AG04450 (cell line): Measurements from ENCODE around the gene SLC22A4. TPM values are rescaled to one million over a fixed set of nuclear protein-coding genes. Genes with fewer than 3 reads are reported as not detected.

Experiments
- CTCF ChIA-PET: fragments of 300-600, 350-600 bp; formaldehyde crosslinking; extraction: SDS; loops from one replicate; lab custom pipeline; 2022; ENCODE audit warnings: antibody characterized with exemption, inconsistent platforms; lab: Charles Lee
- POLR2A ChIA-PET: fragments of 350-600 bp; formaldehyde crosslinking; extraction: SDS; loops from one replicate; lab custom pipeline; 2021; ENCODE audit warnings: antibody characterized with exemption, inconsistent platforms; lab: Yijun Ruan, JAX
- DNase-seq: peaks from one replicate; pipeline ENCODE4 v3.0.0-alpha.2; 2011; ENCODE audit warnings: low read depth, low spot score
- H3K27ac ChIP-seq: one replicate; pipeline ENCODE4 v1.5.1; 2012; ENCODE audit warnings: low read depth, low read length, control low read depth
- H3K27me3 ChIP-seq: one replicate; pipeline ENCODE4 v1.6.0; 2012; ENCODE audit warnings: low read length; ENCODE audit not compliant: control insufficient read depth, insufficient read depth
- H3K4me3 ChIP-seq: 2 replicates; pipeline ENCODE4 v1.5.1; 2011; ENCODE audit warnings: mild to moderate bottlenecking, low read depth, low read length, control low read depth
- H3K9me3 ChIP-seq: 2 replicates; pipeline ENCODE4 v1.5.1; 2012; ENCODE audit warnings: low read length; ENCODE audit not compliant: control insufficient read depth, insufficient read depth
- polyA plus RNA-seq: library from polyadenylated mRNA; depleted of rRNA; stranded (reverse); fragments of >200 nt; gene quantifications from 2 replicates; pipeline ENCODE4 v1.2.3, GENCODE V29; 2011
- TF ChIP-seq, protein P1 (sequence below): IDR thresholded peaks from 2 replicates; pipeline ENCODE4 v1.5.1; 2011; ENCODE audit warnings: low read depth, low read length, control low read depth, inconsistent platforms

SLC22A4 gene
- polyA plus RNA-seq, 1 experiment, result 3.1 TPM

DNA sequence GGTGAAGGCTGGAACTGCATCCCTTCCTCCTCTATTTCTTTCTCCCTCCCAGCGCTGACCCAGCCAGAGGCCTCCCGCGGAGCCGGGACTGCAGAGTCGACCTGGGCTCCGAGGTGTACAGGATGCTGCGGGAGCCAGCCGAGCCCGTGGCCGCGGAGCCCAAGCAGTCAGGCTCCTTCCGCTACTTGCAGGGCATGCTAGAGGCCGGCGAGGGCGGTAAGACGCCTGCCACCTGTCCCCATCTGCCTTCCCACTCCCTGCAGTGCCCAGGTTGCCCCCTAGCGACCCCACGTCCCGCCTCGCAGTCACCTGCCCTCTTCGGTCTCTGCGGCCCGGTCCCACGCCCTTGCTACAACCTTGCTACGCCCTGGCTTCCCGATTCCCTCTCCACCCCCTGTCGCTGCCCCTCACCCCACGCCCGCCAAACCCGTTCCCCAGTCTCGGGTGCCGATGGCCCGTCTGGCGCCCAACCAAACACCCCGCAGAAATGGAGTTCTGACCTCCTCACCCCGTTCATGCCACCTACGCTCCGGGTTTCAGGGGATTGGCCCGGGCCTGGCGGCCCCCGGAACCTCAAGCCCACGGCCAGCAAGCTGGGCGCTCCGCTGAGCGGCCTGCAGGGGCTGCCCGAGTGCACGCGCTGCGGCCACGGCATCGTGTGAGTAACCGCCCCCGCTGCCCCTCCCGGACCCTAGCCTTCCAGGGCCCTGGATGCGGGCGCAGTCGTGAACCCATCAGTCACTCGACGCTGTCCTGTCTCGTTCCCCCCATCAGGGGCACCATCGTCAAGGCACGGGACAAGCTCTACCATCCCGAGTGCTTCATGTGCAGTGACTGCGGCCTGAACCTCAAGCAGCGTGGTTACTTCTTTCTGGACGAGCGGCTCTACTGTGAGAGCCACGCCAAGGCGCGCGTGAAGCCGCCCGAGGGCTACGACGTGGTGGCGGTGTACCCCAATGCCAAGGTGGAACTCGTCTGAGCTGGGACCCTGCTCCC, 22.6 kb upstream of the SLC22A4 start:
- DNase-seq, result no peak
- ChIA-PET CTCF (interaction anchor here (0.6 to 1.9 kb wide), 9 partner anchors 10 to 98 kb away, joined by 3 to 19 read pairs (median 4); partner anchors contain the start of genes SLC22A4 and SLC22A5), POLR2A (interaction anchor here (2.3 kb wide), 1 partner anchor 22 kb away, joined by 6 read pairs; the partner anchor contains the start of gene SLC22A4)
- Histone ChIP-seq H3K9me3 (no peaks in the 10 kb centered on the region; the same call in 1 of the 2 replicates), H3K27ac (no peak overlapping the region), H3K4me3 (no peak overlapping the region), H3K27me3 (no peaks in the 10 kb centered on the region)
- TF ChIP-seq, protein P1, sequence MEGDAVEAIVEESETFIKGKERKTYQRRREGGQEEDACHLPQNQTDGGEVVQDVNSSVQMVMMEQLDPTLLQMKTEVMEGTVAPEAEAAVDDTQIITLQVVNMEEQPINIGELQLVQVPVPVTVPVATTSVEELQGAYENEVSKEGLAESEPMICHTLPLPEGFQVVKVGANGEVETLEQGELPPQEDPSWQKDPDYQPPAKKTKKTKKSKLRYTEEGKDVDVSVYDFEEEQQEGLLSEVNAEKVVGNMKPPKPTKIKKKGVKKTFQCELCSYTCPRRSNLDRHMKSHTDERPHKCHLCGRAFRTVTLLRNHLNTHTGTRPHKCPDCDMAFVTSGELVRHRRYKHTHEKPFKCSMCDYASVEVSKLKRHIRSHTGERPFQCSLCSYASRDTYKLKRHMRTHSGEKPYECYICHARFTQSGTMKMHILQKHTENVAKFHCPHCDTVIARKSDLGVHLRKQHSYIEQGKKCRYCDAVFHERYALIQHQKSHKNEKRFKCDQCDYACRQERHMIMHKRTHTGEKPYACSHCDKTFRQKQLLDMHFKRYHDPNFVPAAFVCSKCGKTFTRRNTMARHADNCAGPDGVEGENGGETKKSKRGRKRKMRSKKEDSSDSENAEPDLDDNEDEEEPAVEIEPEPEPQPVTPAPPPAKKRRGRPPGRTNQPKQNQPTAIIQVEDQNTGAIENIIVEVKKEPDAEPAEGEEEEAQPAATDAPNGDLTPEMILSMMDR, result no peak

DNA sequence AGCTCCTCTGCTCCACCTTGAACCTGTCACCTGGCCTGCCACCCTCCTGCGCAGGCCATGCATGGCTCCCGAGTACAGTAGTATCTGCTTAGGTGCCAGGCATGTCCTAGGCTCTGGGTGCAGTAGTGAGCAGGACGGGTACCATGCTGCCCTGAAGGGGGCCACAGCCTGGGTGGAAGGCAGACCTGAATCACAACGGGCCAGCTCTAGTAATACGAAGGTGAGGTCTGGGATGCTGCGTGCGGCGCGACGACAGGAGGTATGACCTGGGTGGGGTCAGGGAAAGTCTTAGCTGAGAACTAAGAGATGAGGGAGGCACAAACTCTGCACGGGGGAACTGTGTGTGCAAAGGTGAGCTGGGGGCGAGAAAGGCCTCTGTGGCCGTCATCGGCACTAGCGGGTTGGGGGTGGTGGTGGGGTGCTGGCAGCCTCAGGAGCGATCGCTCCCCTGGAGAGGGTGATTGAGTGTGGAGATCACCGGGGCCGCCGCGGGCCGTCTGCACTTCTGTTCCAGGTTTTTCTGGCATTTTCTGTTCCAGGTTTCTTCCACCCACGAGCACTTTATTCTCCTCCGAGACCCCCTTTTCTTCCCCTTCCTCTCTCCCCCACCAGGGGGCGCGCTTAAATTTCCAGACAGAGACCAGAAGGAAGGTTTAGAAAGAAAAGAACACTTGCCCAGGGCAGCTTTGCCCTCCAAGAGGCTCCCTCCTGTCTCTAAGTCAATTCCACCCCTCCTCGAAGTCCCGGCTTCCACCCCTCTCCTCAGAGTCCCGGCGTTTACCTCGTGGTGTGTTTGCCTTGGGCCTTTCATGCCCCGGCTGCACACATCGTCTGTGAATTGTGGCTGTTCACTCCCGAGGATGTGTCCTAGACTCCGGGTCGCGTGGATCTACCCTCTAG, 21.6 kb upstream of the SLC22A4 start:
- no peak for DNase-seq
- Histone ChIP-seq H3K27me3 (no peaks in the 10 kb centered on the region), H3K4me3 (no peak overlapping the region), H3K9me3 (no peaks in the 10 kb centered on the region; the same call in 1 of the 2 replicates), H3K27ac (no peak overlapping the region)
- ChIA-PET CTCF (interaction anchor here (0.6 to 1.9 kb wide), 17 partner anchors 9 to 968 kb away, joined by 3 to 19 read pairs (median 4); partner anchors contain the start of genes SLC22A4 and SLC22A5), POLR2A (interaction anchor here (2.3 kb wide), 1 partner anchor 21 kb away, joined by 6 read pairs; the partner anchor contains the start of gene SLC22A4)
- TF ChIP-seq, protein P1, result peak; percentile 85

DNA sequence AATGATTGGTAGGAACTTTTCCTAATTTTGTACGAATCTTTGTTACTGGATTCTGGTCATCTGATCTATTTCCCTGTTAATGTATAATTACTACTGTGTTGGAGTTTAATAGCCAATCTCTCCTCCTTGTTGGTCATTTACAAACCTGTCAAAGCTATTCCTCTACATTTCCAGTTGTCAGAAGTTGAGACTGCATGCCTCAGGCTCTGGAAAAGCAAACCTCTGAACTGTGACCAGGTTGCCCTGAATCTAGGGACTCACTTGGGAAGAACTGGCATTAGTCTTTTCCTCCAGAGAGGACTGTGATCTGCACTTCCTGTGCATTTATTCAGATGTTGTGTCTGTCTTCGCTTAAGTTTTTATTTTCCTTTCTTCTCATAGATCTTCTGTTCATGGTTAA, 20.6 kb upstream of the SLC22A4 start:
- ChIA-PET POLR2A (no interaction called here), CTCF (interaction anchor here (0.9 to 1.8 kb wide), 6 partner anchors 10 to 93 kb away, joined by 3 to 11 read pairs (median 4); no protein-coding TSS in a partner anchor)
- TF ChIP-seq, protein P1, result no peak

DNA sequence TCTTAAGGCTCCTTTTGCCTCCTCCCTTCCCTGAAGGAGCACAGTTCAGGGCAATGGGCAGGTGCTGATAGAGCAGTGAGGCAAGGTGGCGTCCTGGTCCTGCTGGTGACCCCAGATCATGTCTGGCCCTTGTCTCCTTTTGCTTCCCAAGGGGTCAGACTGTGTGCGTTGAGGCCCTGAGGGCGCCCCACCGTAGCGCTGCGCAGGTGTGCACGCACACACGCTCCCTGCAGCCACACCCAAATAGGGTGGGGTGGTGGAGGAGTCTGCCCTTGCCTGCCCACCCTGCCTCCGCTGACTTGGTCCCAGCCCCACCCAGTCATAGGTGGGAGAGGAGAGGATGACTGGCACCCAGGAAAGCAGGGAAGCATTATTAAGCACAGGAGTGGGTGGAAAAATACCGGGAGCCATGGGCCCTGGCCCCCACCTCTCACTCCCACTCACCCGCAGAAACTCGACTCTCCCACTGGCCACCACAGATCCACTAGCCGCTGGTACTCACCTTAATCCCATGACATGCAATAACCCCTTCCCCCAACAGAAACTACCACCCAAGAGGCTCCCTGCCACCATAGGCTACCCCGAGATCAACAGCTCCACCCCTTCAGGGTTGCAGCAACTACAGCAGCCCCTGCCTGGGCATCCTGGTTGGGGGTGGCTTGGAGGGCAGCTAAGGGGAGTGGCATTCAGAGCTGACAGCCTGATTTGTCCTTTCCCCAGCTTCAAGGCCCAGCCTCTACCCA, 20.0 kb upstream of the SLC22A4 start:
- ChIA-PET CTCF (interaction anchor here (1.1 to 1.5 kb wide), 3 partner anchors 20 to 211 kb away, joined by 3 read pairs; partner anchors contain the start of gene SLC22A4), POLR2A (interaction anchor here (0.5 to 1.5 kb wide), 2 partner anchors 20 to 52 kb away, joined by 3 to 5 read pairs; partner anchors contain the start of gene SLC22A4)
- no peaks in the 10 kb centered on the region; the same call in 1 of the 2 replicates for H3K9me3 ChIP-seq
- TF ChIP-seq, protein P1, result no peak
- no peaks in the 10 kb centered on the region for H3K27me3 ChIP-seq
- no peak for DNase-seq
- H3K4me3 ChIP-seq, result no peak overlapping the region
- no peak overlapping the region for H3K27ac ChIP-seq

More for the DNA sequence above, 20.6 kb upstream of the SLC22A4 start:
- no peaks in the 10 kb centered on the region; the same call in 1 of the 2 replicates for H3K9me3 ChIP-seq
- H3K27me3 ChIP-seq, result no peaks in the 10 kb centered on the region
- H3K4me3 ChIP-seq, result no peak overlapping the region
- H3K27ac ChIP-seq, result no peak overlapping the region
- DNase-seq, result no peak
